Liver (tissue), 3 donors: Measurements from ENCODE around the gene ATF6B.

Experiments used
- ATF3 ChIP-seq: IDR thresholded peaks from 2 replicates; pipeline ENCODE4 v1.6.1; 2016; ENCODE audit warnings: antibody characterized with exemption
- CTCF ChIP-seq: fragments of 150-350 bp; IDR thresholded peaks from 2 replicates; pipeline ENCODE4 v1.5.1; 2017; ENCODE audit warnings: improper control_type of control experiment, low read depth, low read length; ENCODE audit not compliant: missing input control
- EGR1 ChIP-seq, 2 donors: IDR thresholded peaks; 2 replicates each; pipeline ENCODE4 v1.6.1; 2016 to 2018; ENCODE audit warnings: antibody characterized with exemption in 2 of 2, low read depth in 2 of 2
- FOXA1 ChIP-seq: IDR thresholded peaks from 2 replicates; pipeline ENCODE4 v1.6.1; 2016; ENCODE audit warnings: antibody characterized with exemption
- GABPA ChIP-seq, 2 donors: IDR thresholded peaks in 1 of 2; conservative IDR thresholded peaks in 1 of 2; 2 replicates each; pipeline ENCODE4 v1.6.1; 2016; ENCODE audit warnings: antibody characterized with exemption in 2 of 2, mild to moderate bottlenecking in 1 of 2, moderate library complexity in 1 of 2
- HNF4G ChIP-seq: IDR thresholded peaks from 2 replicates; pipeline ENCODE4 v1.6.1; 2016; ENCODE audit warnings: antibody characterized with exemption
- JUND ChIP-seq, 2 donors: IDR thresholded peaks; 2 replicates each; pipeline ENCODE4 v1.6.1; 2016; ENCODE audit warnings: antibody characterized with exemption in 2 of 2
- MAX ChIP-seq: IDR thresholded peaks from 2 replicates; pipeline ENCODE4 v1.6.1; 2016; ENCODE audit warnings: antibody characterized with exemption
- NR2F2 ChIP-seq: IDR thresholded peaks from 2 replicates; pipeline ENCODE4 v1.6.1; 2016; ENCODE audit warnings: antibody characterized with exemption
- RAD21 ChIP-seq, 2 donors: IDR thresholded peaks; 2 replicates each; pipeline ENCODE4 v1.6.1; 2016; ENCODE audit warnings: antibody characterized with exemption in 2 of 2, mild to moderate bottlenecking in 2 of 2
- REST ChIP-seq: IDR thresholded peaks from 2 replicates; pipeline ENCODE4 v1.6.1; 2016; ENCODE audit warnings: antibody characterized with exemption, mild to moderate bottlenecking
- SP1 ChIP-seq: IDR thresholded peaks from 2 replicates; pipeline ENCODE4 v1.6.1; 2018; ENCODE audit warnings: antibody characterized with exemption, mild to moderate bottlenecking
- TAF1 ChIP-seq: conservative IDR thresholded peaks from 2 replicates; pipeline ENCODE4 v1.6.1; 2016; ENCODE audit warnings: antibody characterized with exemption, mild to moderate bottlenecking
- YY1 ChIP-seq: IDR thresholded peaks from 2 replicates; pipeline ENCODE4 v1.6.1; 2016; ENCODE audit warnings: antibody characterized with exemption, mild to moderate bottlenecking
- donor health status: healthy.
- donor health status: healthy.

GRCh38 chr6:32127717-32128592, at the start of gene ATF6B:
- no peak for TF ChIP-seq CTCF
- no peak for TF ChIP-seq FOXA1
- no peak for TF ChIP-seq REST
- TF ChIP-seq YY1 = peak; percentile 97
- peak in 1 of 2 donors; percentile 8 for TF ChIP-seq RAD21 (IDR thresholded peaks at IDR 0.05)
- no peak for TF ChIP-seq TAF1
- peak; percentile 23 for TF ChIP-seq MAX
- TF ChIP-seq SP1 = peak; percentile 64
- no peak for TF ChIP-seq EGR1 (IDR thresholded peaks at IDR 0.05; ENCODE audit: low read depth in 2 of 2)
- TF ChIP-seq JUND (IDR thresholded peaks at IDR 0.05) = peak in 1 of 2 donors; percentile 53
- no peak for TF ChIP-seq ATF3
- peak in 1 of 2 donors; percentile 84 for TF ChIP-seq GABPA (IDR thresholded peaks at IDR 0.05 in 1 of 2, conservative IDR thresholded peaks at IDR 0.05 in 1 of 2)
- no peak for TF ChIP-seq HNF4G
- TF ChIP-seq NR2F2 = no peak
